T-helper 2 cell treated with Interferon-gamma antibody and Interleukin-4, amounts not matched to agents 100 ng/mL and 5 ng/mL, for 36 hours (primary cell): ENCODE data around the gene GAGE10. TPM values are rescaled to one million over a fixed set of nuclear protein-coding genes. Genes with fewer than 3 reads are reported as not detected.
"Not testable (repeated sequence)": the region's sequence is repeated elsewhere in the genome, so short reads cannot be mapped to it uniquely, and the experiment has no call there.

ENCODE experiments used
- intact Hi-C: fragments of 100-400 bp; cut with micrococcal nuclease; formaldehyde crosslinking; loops from one replicate; pipeline ENCODE4 v1.15.1; 2023
- total RNA-seq: library from RNA; stranded (reverse); gene quantifications from 2 replicates; pipeline ENCODE4 v1.2.3, GENCODE V29; 2022

GAGE10 gene
- total RNA-seq, 1 donor from 2014 or later, result not detected

GRCh38 chrX:49316085-49316484, 12.6 kb downstream of the GAGE10 start:
- intact Hi-C loops, result no loop called here

DNA sequence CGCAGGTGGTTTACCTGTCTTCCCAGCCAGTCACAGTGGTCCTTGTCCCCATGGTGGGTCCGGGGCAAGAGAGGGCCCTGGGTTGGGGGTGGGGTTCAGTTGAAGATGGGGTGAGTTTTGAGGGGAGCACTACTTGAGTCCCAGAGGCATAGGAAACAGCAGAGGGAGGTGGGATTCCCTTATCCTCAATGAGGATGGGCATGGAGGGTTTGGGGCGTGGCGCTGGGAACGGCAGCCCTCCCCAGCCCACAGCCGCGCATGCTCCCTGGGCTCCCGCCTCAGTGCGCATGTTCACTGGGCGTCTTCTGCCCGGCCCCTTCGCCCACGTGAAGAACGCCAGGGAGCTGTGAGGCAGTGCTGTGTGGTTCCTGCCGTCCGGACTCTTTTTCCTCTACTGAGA, 18.3 kb downstream of the GAGE10 start, which contains the start of gene GAGE12J:
TSS of gene GAGE12J (plus strand) at position 301 of the 400 bp plus-strand sequence. CDS start 1,157 bp downstream, outside the sequence.
- intact Hi-C loops, result not testable (repeated sequence)

DNA sequence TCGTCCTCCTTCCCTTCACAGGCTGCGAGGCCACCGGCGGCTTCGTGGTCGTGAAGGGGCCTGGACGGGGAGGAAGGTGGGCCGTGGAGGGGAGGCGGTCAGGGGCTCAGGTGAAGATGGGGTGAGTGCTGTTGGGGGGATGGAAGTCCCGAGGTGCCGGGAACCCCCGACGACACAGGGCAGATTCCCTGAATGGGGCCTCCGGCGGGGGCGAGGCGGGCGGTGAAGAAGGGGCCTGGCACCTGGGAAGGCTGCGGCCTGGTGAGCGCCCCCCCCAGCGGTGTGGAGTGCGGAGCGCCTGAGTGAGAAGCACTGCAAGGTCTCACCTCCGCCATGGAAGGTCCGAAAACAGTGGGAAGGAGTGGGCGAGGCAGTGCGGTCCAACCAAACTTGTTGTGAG, 18.8 kb downstream of the GAGE10 start:
- intact Hi-C loops, result not testable (repeated sequence)

GRCh38 chrX:49323735-49324134, 20.3 kb downstream of the GAGE10 start:
- intact Hi-C loops, result not testable (repeated sequence)

GRCh38 chrX:49330421-49330820, 27.0 kb downstream of the GAGE10 start:
- intact Hi-C loops, result not testable (repeated sequence)

DNA sequence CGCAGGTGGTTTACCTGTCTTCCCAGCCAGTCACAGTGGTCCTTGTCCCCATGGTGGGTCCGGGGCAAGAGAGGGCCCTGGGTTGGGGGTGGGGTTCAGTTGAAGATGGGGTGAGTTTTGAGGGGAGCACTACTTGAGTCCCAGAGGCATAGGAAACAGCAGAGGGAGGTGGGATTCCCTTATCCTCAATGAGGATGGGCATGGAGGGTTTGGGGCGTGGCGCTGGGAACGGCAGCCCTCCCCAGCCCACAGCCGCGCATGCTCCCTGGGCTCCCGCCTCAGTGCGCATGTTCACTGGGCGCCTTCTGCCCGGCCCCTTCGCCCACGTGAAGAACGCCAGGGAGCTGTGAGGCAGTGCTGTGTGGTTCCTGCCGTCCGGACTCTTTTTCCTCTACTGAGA, 27.8 kb downstream of the GAGE10 start, which contains the start of gene GAGE13:
TSS of gene GAGE13 (plus strand) at position 301 of the 400 bp plus-strand sequence. CDS start 1,156 bp downstream, outside the sequence.
- intact Hi-C loops, result not testable (repeated sequence)

- intact Hi-C loops, result not testable (repeated sequence)
Measured at GRCh38 chrX:49331841-49332240, 28.4 kb downstream of the GAGE10 start.

DNA sequence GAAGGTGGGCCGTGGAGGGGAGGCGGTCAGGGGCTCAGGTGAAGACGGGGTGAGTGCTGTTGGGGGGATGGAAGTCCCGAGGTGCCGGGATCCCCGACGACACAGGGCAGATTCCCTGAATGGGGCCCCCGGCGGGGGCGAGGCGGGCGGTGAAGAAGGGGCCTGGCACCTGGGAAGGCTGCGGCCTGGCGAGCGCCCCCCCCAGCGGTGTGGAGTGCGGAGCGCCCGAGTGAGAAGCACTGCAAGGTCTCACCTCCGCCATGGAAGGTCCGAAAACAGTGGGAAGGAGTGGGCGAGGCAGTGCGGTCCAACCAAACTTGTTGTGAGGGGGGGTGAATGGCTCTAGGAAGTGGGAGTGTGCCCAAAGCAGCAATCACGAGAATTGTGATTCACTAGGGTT, 38.0 kb downstream of the GAGE10 start:
- intact Hi-C loops, result not testable (repeated sequence)

DNA sequence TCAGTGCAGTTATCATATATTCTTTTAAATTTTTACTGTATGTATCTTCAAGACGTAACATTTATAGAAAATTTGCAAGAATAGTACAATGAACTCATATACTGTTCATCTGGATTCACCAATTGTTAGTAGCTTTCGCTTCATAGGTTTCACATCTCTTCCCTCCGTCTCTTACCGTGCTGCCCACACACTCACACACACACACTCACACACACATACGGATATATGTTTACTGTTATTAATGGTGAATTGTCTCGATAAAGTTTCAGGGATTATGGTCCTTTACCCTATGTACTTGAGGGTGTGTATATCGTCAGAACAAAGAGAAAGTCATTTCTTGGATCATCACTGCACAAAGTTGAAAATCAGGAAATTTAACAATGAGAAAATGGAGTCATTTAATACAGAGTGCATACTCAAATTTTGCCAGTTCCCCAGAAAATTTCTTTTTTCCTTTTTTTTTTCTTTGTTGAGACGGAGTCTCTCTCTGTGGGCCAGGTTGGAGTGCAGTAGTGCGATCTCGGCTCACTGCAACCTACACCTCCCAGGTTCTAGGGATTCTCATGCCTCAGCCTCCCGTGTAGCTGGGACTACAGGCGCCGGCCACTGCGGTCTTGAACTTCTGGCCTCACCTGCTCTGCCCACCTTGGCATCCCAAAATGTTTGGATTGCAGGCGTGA, 41.2 kb downstream of the GAGE10 start:
- intact Hi-C loops, result not testable (repeated sequence)

- intact Hi-C loops, result not testable (repeated sequence)
Measured at GRCh38 chrX:49345402-49345801, 42.0 kb downstream of the GAGE10 start.

DNA sequence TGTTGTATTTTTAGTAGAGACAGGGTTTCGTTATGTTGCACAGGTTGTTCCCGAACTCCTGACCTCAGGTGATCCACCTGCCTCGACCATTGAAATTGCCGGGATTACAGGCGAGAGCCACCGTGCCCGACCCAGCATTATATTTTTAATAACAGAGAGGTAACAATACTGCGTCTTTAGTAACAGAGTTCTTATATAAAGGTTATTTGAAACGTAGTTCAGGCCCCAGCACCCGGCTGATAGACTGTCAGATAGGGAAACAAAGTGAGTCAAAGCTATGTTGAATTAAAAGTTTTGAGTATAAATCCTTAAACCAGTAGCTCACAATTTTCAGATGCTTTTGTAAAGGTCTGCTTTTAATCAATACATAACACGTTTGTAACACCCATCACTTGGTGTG, 42.7 kb downstream of the GAGE10 start:
- intact Hi-C loops, result not testable (repeated sequence)

Other genes with a start within 250 kb of the GAGE10 start
- 7.1 and 8.7 TPM in 2 replicates for gene CCDC120, start 244.6 kb upstream of the GAGE10 start, total RNA-seq
- 15.6 and 19.0 TPM in 2 replicates for gene PRAF2, start 229.6 kb upstream of the GAGE10 start, total RNA-seq
- 49.0 and 51.4 TPM in 2 replicates for gene WDR45, start 223.8 kb upstream of the GAGE10 start, total RNA-seq
- gene GPKOW, start 179.9 kb upstream of the GAGE10 start, total RNA-seq, result 28.0 and 28.2 TPM in 2 replicates
- gene MAGIX, start 140.9 kb upstream of the GAGE10 start, total RNA-seq, result 1.8 and 2.3 TPM in 2 replicates
- gene PLP2, start 131.7 kb upstream of the GAGE10 start, total RNA-seq, result 143 TPM in 2 replicates
- 12.3 and 12.7 TPM in 2 replicates for gene PRICKLE3, start 117.3 kb upstream of the GAGE10 start, total RNA-seq
- 0.95 and 1.3 TPM in 2 replicates for gene SYP, start 103.5 kb upstream of the GAGE10 start, total RNA-seq
- 0.14 and 0.36 TPM in 2 replicates for gene CACNA1F, start 70.3 kb upstream of the GAGE10 start, total RNA-seq
- gene CCDC22, start 68.2 kb upstream of the GAGE10 start, total RNA-seq, result 29.3 and 30.4 TPM in 2 replicates
- gene FOXP3, start 38.9 kb upstream of the GAGE10 start, total RNA-seq, result 13.8 and 14.8 TPM in 2 replicates
- gene PPP1R3F, start 33.9 kb upstream of the GAGE10 start, total RNA-seq, result 14.8 and 16.1 TPM in 2 replicates
- not detected in 2 replicates for gene GAGE12J, start 18.4 kb downstream of the GAGE10 start, total RNA-seq
- gene GAGE13, start 27.9 kb downstream of the GAGE10 start, total RNA-seq, result not detected in 2 replicates
- not detected in 2 replicates for gene GAGE12C, start 228.5 kb downstream of the GAGE10 start, total RNA-seq
- not detected in 2 replicates for gene GAGE12D, start 238.1 kb downstream of the GAGE10 start, total RNA-seq
- gene GAGE12E, start 247.6 kb downstream of the GAGE10 start, total RNA-seq, result not detected in 2 replicates